Neural cell (in vitro differentiated cells): ENCODE results near the gene ADH7. TPM values are rescaled to one million over a fixed set of nuclear protein-coding genes. Genes with fewer than 3 reads are reported as not detected.

Experiments
- H2AFZ ChIP-seq: fragments of 200-600, 300-800 bp; sonication (generic), shearing (Covaris generic); 2 replicates; pipeline ENCODE4 v1.6.0; 2014; ENCODE audit warnings: low read depth, mild to moderate bottlenecking, antibody characterized with exemption, low read length, moderate library complexity
- H3F3A ChIP-seq: fragments of 200-600 bp; shearing (Covaris generic); 2 replicates; pipeline ENCODE4 v1.6.1; 2016; ENCODE audit warnings: mild to moderate bottlenecking, moderate library complexity, mixed read lengths, antibody characterized with exemption, low read length; ENCODE audit not compliant: insufficient read depth, poor library complexity, severe bottlenecking
- H3K27ac ChIP-seq: fragments of 200-600, 300-800 bp; sonication (generic), shearing (Covaris generic); 2 replicates; pipeline ENCODE4 v1.5.1; 2014; ENCODE audit warnings: mild to moderate bottlenecking, low read length, moderate library complexity
- H3K27me3 ChIP-seq: fragments of 300-800, 200-600 bp; sonication (generic), shearing (Covaris generic); 2 replicates; pipeline ENCODE4 v1.6.0; 2014; ENCODE audit warnings: mild to moderate bottlenecking, low read depth, low read length, moderate library complexity; ENCODE audit not compliant: insufficient read depth
- H3K36me3 ChIP-seq: fragments of 300-800, 200-600 bp; sonication (generic), shearing (Covaris generic); 2 replicates; pipeline ENCODE4 v1.5.1; 2014; ENCODE audit warnings: mild to moderate bottlenecking, antibody characterized with exemption, low read length, moderate library complexity; ENCODE audit not compliant: insufficient read depth
- H3K4me2 ChIP-seq: fragments of 300-800, 200-600 bp; sonication (generic), shearing (Covaris generic); 2 replicates; pipeline ENCODE4 v1.6.0; 2014; ENCODE audit warnings: mild to moderate bottlenecking, low read length
- H3K4me3 ChIP-seq: fragments of 300-800, 200-600 bp; sonication (generic), shearing (Covaris generic); 2 replicates; pipeline ENCODE4 v1.5.1; 2014; ENCODE audit warnings: mild to moderate bottlenecking, low read length, moderate library complexity
- H3K79me2 ChIP-seq: fragments of 200-600 bp; shearing (Covaris generic); replicated peaks from 2 replicates; pipeline ENCODE4 v1.6.0; 2014; ENCODE audit warnings: mild to moderate bottlenecking, low read length, moderate library complexity; ENCODE audit not compliant: insufficient read depth
- H3K9ac ChIP-seq: fragments of 300-800, 200-600 bp; sonication (generic), shearing (Covaris generic); 2 replicates; pipeline ENCODE4 v1.6.1; 2016; ENCODE audit warnings: mild to moderate bottlenecking, low read length, mixed read lengths
- H3K9me2 ChIP-seq: fragments of 200-600 bp; shearing (Covaris generic); 2 replicates; pipeline ENCODE4 v1.6.1; 2016; ENCODE audit warnings: mild to moderate bottlenecking, low read length, mixed read lengths; ENCODE audit not compliant: insufficient read depth
- H3K9me3 ChIP-seq: fragments of 200-600, 300-800 bp; sonication (generic), shearing (Covaris generic); 2 replicates; pipeline ENCODE4 v1.6.1; 2016; ENCODE audit warnings: mild to moderate bottlenecking, mixed run types, low read length, moderate library complexity, mixed read lengths
- H4K20me1 ChIP-seq: fragments of 200-600 bp; shearing (Covaris generic); 2 replicates; pipeline ENCODE4 v1.6.1; 2016; ENCODE audit warnings: mild to moderate bottlenecking, mixed run types; ENCODE audit not compliant: insufficient read depth
- CTCF ChIP-seq: fragments of 450-650 bp; IDR thresholded peaks from 2 replicates; pipeline ENCODE4 v1.5.1; 2014; ENCODE audit warnings: antibody characterized with exemption, mild to moderate bottlenecking, moderate library complexity; ENCODE audit not compliant: poor library complexity, severe bottlenecking
- EP300 ChIP-seq: fragments of 450-650 bp; conservative IDR thresholded peaks from 2 replicates; pipeline ENCODE4 v1.6.1; 2014; ENCODE audit warnings: antibody characterized with exemption, mild to moderate bottlenecking, moderate library complexity; ENCODE audit not compliant: poor library complexity, severe bottlenecking
- EZH2 ChIP-seq: fragments of 200-600, 300-800 bp; shearing (Covaris generic), sonication (generic); IDR thresholded peaks from 2 replicates; pipeline ENCODE4 v1.6.1; 2014; ENCODE audit warnings: antibody characterized with exemption, low read length, borderline replicate concordance, mild to moderate bottlenecking; ENCODE audit not compliant: insufficient read depth, poor library complexity, severe bottlenecking
- MXI1 ChIP-seq: fragments of 450-650 bp; conservative IDR thresholded peaks from 2 replicates; pipeline ENCODE4 v1.6.1; 2014; ENCODE audit warnings: antibody characterized with exemption, mild to moderate bottlenecking; ENCODE audit not compliant: poor library complexity, severe bottlenecking
- POLR2AphosphoS5 ChIP-seq: IDR thresholded peaks from 2 replicates; pipeline ENCODE4 v1.6.1; 2012
- RAD21 ChIP-seq: fragments of 450-650 bp; conservative IDR thresholded peaks from 2 replicates; pipeline ENCODE4 v1.6.1; 2014; ENCODE audit warnings: antibody characterized with exemption, mild to moderate bottlenecking, moderate library complexity
- REST ChIP-seq: IDR thresholded peaks from 2 replicates; pipeline ENCODE4 v1.6.1; 2012; ENCODE audit warnings: borderline replicate concordance
- SMC3 ChIP-seq: fragments of 450-650 bp; conservative IDR thresholded peaks from 2 replicates; pipeline ENCODE4 v1.6.1; 2014; ENCODE audit warnings: antibody characterized with exemption, mild to moderate bottlenecking, moderate library complexity; ENCODE audit not compliant: poor library complexity
- TAF1 ChIP-seq: IDR thresholded peaks from 2 replicates; pipeline ENCODE4 v1.6.1; 2012; ENCODE audit warnings: low read depth
- polyA plus RNA-seq: library from polyadenylated mRNA; depleted of rRNA; stranded (reverse); fragments of >200 nt; gene quantifications from 2 replicates; pipeline ENCODE4 v1.2.3, GENCODE V29; 2014

Gene ADH7
- polyA plus RNA-seq, 1 donor from 2014 or later: not detected

- Histone ChIP-seq H3K9me3 (no peaks in the 10 kb centered on the region), H4K20me1 (no peaks in the 10 kb centered on the region), H3K9me2 (no peaks in the 10 kb centered on the region), H3K27me3 (no peaks in the 10 kb centered on the region), H3K9ac (no peak overlapping the region), H3K27ac (no peak overlapping the region), H3F3A (no peaks in the 10 kb centered on the region), H2AFZ (no peak overlapping the region), H3K79me2 (no peaks in the 10 kb centered on the region), H3K36me3 (no peaks in the 10 kb centered on the region), H3K4me2 (no peak overlapping the region), H3K4me3 (no peak overlapping the region)
- TF ChIP-seq RAD21: no peak
- no peak for TF ChIP-seq EP300
- no peak for TF ChIP-seq SMC3
- TF ChIP-seq CTCF: no peak
- TF ChIP-seq REST: no peak
- no peak for TF ChIP-seq TAF1
- no peak for TF ChIP-seq POLR2AphosphoS5
- no peak for TF ChIP-seq EZH2
- no peak for TF ChIP-seq MXI1
Observed at GRCh38 chr4:99400831-99401230, 34.3 kb downstream of the ADH7 start.

GRCh38 chr4:99399017-99399416 is 36.1 kb downstream of the ADH7 start:
- no peak overlapping the region for H2AFZ ChIP-seq
- no peak overlapping the region for H3K9ac ChIP-seq
- no peaks in the 10 kb centered on the region for H3K27me3 ChIP-seq
- H3F3A ChIP-seq: no peaks in the 10 kb centered on the region
- H4K20me1 ChIP-seq: no peaks in the 10 kb centered on the region
- no peak overlapping the region for H3K27ac ChIP-seq
- H3K9me2 ChIP-seq: no peaks in the 10 kb centered on the region
- no peak overlapping the region for H3K4me3 ChIP-seq
- H3K9me3 ChIP-seq: no peaks in the 10 kb centered on the region
- H3K36me3 ChIP-seq: no peaks in the 10 kb centered on the region
- TF ChIP-seq RAD21: no peak
- TF ChIP-seq POLR2AphosphoS5: no peak
- H3K4me2 ChIP-seq: no peak overlapping the region
- no peaks in the 10 kb centered on the region for H3K79me2 ChIP-seq
